ENCODE data around the gene MTURN.

Gene MTURN

GRCh38 chr7:30181211-30181610 is 46.4 kb downstream of the MTURN start:
- Histone ChIP-seq H2BK12ac (ENCODE audit: low read length in 2 of 2) (no peak overlapping the region), H3K4me3 (ENCODE audit: insufficient read depth in 1 of 2, low read depth in 1 of 2, low read length in 2 of 2) (no peak overlapping the region), H3K9ac (ENCODE audit: low read length) (no peak overlapping the region), H3K36me3 (ENCODE audit: control insufficient read depth in 1 of 2, insufficient read depth in 2 of 2, low read depth in 1 of 2, low read length in 2 of 2) (no peaks in the 10 kb centered on the region), H4K91ac (ENCODE audit: low read length) (no peak overlapping the region), H2BK120ac (ENCODE audit: low read depth, low read length) (no peak overlapping the region), H3K79me1 (replicated peaks; ENCODE audit: low read length, poor library complexity, severe bottlenecking) (no peaks in the 10 kb centered on the region), H3K9me3 (ENCODE audit: control insufficient read depth, low read length) (peaks cover under 1% of the 10 kb centered on the region), H3K4me2 (ENCODE audit: low read length, poor library complexity, severe bottlenecking) (no peak overlapping the region), H3K14ac (ENCODE audit: low read length in 2 of 2) (no peak overlapping the region), H2BK15ac (ENCODE audit: low read depth, poor library complexity, severe bottlenecking) (no peak overlapping the region), H3K18ac (ENCODE audit: low read depth in 1 of 2, low read length in 2 of 2) (no peak overlapping the region), H4K8ac (ENCODE audit: low read length) (no peak overlapping the region), H3K27ac (ENCODE audit: low read length, poor library complexity, severe bottlenecking) (no peak overlapping the region), H3K4ac (ENCODE audit: low read depth in 1 of 2, low read length in 2 of 2) (no peak overlapping the region), H3K27me3 (ENCODE audit: control insufficient read depth in 1 of 2, insufficient read depth in 1 of 2, low read length in 2 of 2) (no peaks in the 10 kb centered on the region), H2AK5ac (ENCODE audit: low read length, severe bottlenecking) (no peak overlapping the region), H3K23ac (ENCODE audit: low read length in 2 of 2) (no peak overlapping the region), H3K4me1 (ENCODE audit: control insufficient read depth, insufficient read depth, low read depth, low read length) (no peaks in the 10 kb centered on the region), H2AFZ (ENCODE audit: low read depth, low read length) (no peak overlapping the region), H2BK5ac (ENCODE audit: low read depth, low read length, poor library complexity, severe bottlenecking) (no peak overlapping the region)
- 82% methylated on average over 6 of the region's 6 CpGs for WGBS
- DNase-seq = no peak

- Histone ChIP-seq H3K4me2 (ENCODE audit: low read length, poor library complexity, severe bottlenecking) (no peak overlapping the region), H3K9ac (ENCODE audit: low read length) (no peak overlapping the region), H3K14ac (ENCODE audit: low read length in 2 of 2) (no peak overlapping the region), H2BK120ac (ENCODE audit: low read depth, low read length) (no peak overlapping the region), H2BK12ac (ENCODE audit: low read length in 2 of 2) (no peak overlapping the region), H3K18ac (ENCODE audit: low read depth in 1 of 2, low read length in 2 of 2) (no peak overlapping the region), H2BK15ac (ENCODE audit: low read depth, poor library complexity, severe bottlenecking) (no peak overlapping the region), H3K9me3 (ENCODE audit: control insufficient read depth, low read length) (peaks cover 3% of the 10 kb centered on the region), H4K91ac (ENCODE audit: low read length) (no peak overlapping the region), H2AK5ac (ENCODE audit: low read length, severe bottlenecking) (no peak overlapping the region), H4K8ac (ENCODE audit: low read length) (no peak overlapping the region), H2AFZ (ENCODE audit: low read depth, low read length) (peak overlapping the region; percentile 15), H3K79me1 (replicated peaks; ENCODE audit: low read length, poor library complexity, severe bottlenecking) (no peaks in the 10 kb centered on the region), H3K23ac (ENCODE audit: low read length in 2 of 2) (no peak overlapping the region), H3K4ac (ENCODE audit: low read depth in 1 of 2, low read length in 2 of 2) (no peak overlapping the region), H2BK5ac (ENCODE audit: low read depth, low read length, poor library complexity, severe bottlenecking) (no peak overlapping the region), H3K27ac (ENCODE audit: low read length, poor library complexity, severe bottlenecking) (no peak overlapping the region), H3K4me1 (ENCODE audit: control insufficient read depth, insufficient read depth, low read depth, low read length) (no peaks in the 10 kb centered on the region), H3K27me3 (ENCODE audit: control insufficient read depth in 1 of 2, insufficient read depth in 1 of 2, low read length in 2 of 2) (no peaks in the 10 kb centered on the region), H3K36me3 (ENCODE audit: control insufficient read depth in 1 of 2, insufficient read depth in 2 of 2, low read depth in 1 of 2, low read length in 2 of 2) (no peaks in the 10 kb centered on the region), H3K4me3 (ENCODE audit: insufficient read depth in 1 of 2, low read depth in 1 of 2, low read length in 2 of 2) (no peak overlapping the region)
- 80% methylated on average over 4 of the region's 7 CpGs for WGBS
- DNase-seq = no peak
Measured at GRCh38 chr7:30181736-30182522, 47.1 kb downstream of the MTURN start.

GRCh38 chr7:30182814-30183213 is 48.0 kb downstream of the MTURN start:
- Histone ChIP-seq H2AFZ (ENCODE audit: low read depth, low read length) (no peak overlapping the region), H3K27ac (ENCODE audit: low read length, poor library complexity, severe bottlenecking) (no peak overlapping the region), H3K9me3 (ENCODE audit: control insufficient read depth, low read length) (peaks cover 3% of the 10 kb centered on the region), H3K27me3 (ENCODE audit: control insufficient read depth in 1 of 2, insufficient read depth in 1 of 2, low read length in 2 of 2) (no peaks in the 10 kb centered on the region), H3K14ac (ENCODE audit: low read length in 2 of 2) (no peak overlapping the region), H2BK5ac (ENCODE audit: low read depth, low read length, poor library complexity, severe bottlenecking) (no peak overlapping the region), H3K9ac (ENCODE audit: low read length) (no peak overlapping the region), H4K8ac (ENCODE audit: low read length) (no peak overlapping the region), H2AK5ac (ENCODE audit: low read length, severe bottlenecking) (no peak overlapping the region), H3K4me1 (ENCODE audit: control insufficient read depth, insufficient read depth, low read depth, low read length) (no peaks in the 10 kb centered on the region), H2BK15ac (ENCODE audit: low read depth, poor library complexity, severe bottlenecking) (no peak overlapping the region), H3K36me3 (ENCODE audit: control insufficient read depth in 1 of 2, insufficient read depth in 2 of 2, low read depth in 1 of 2, low read length in 2 of 2) (no peaks in the 10 kb centered on the region), H3K79me1 (replicated peaks; ENCODE audit: low read length, poor library complexity, severe bottlenecking) (no peaks in the 10 kb centered on the region), H3K23ac (ENCODE audit: low read length in 2 of 2) (no peak overlapping the region), H2BK120ac (ENCODE audit: low read depth, low read length) (no peak overlapping the region), H3K18ac (ENCODE audit: low read depth in 1 of 2, low read length in 2 of 2) (no peak overlapping the region), H3K4me2 (ENCODE audit: low read length, poor library complexity, severe bottlenecking) (no peak overlapping the region), H4K91ac (ENCODE audit: low read length) (no peak overlapping the region), H3K4ac (ENCODE audit: low read depth in 1 of 2, low read length in 2 of 2) (no peak overlapping the region), H3K4me3 (ENCODE audit: insufficient read depth in 1 of 2, low read depth in 1 of 2, low read length in 2 of 2) (no peak overlapping the region), H2BK12ac (ENCODE audit: low read length in 2 of 2) (no peak overlapping the region)
- 80% methylated on average over 1 of the region's 2 CpGs for WGBS
- no peak for DNase-seq

- H2BK5ac ChIP-seq (ENCODE audit: low read depth, low read length, poor library complexity, severe bottlenecking) = no peak overlapping the region
- H3K4ac ChIP-seq (ENCODE audit: low read depth in 1 of 2, low read length in 2 of 2) = no peak overlapping the region
- H3K14ac ChIP-seq (ENCODE audit: low read length in 2 of 2) = no peak overlapping the region
- DNase-seq = no peak
- no peak overlapping the region for H3K4me3 ChIP-seq (ENCODE audit: insufficient read depth in 1 of 2, low read depth in 1 of 2, low read length in 2 of 2)
- no peak overlapping the region for H4K8ac ChIP-seq (ENCODE audit: low read length)
- H3K9ac ChIP-seq (ENCODE audit: low read length) = no peak overlapping the region
- no peaks in the 10 kb centered on the region for H3K4me1 ChIP-seq (ENCODE audit: control insufficient read depth, insufficient read depth, low read depth, low read length)
- WGBS = 93% methylated on average over 2 of the region's 4 CpGs
- no peak overlapping the region for H3K23ac ChIP-seq (ENCODE audit: low read length in 2 of 2)
- no peak overlapping the region for H3K4me2 ChIP-seq (ENCODE audit: low read length, poor library complexity, severe bottlenecking)
- no peak overlapping the region for H2BK120ac ChIP-seq (ENCODE audit: low read depth, low read length)
- no peaks in the 10 kb centered on the region for H3K27me3 ChIP-seq (ENCODE audit: control insufficient read depth in 1 of 2, insufficient read depth in 1 of 2, low read length in 2 of 2)
- H3K27ac ChIP-seq (ENCODE audit: low read length, poor library complexity, severe bottlenecking) = no peak overlapping the region
- H3K9me3 ChIP-seq (ENCODE audit: control insufficient read depth, low read length) = peaks cover 3% of the 10 kb centered on the region
- H2AK5ac ChIP-seq (ENCODE audit: low read length, severe bottlenecking) = no peak overlapping the region
- no peak overlapping the region for H4K91ac ChIP-seq (ENCODE audit: low read length)
- no peaks in the 10 kb centered on the region for H3K79me1 ChIP-seq (replicated peaks; ENCODE audit: low read length, poor library complexity, severe bottlenecking)
- no peak overlapping the region for H2BK15ac ChIP-seq (ENCODE audit: low read depth, poor library complexity, severe bottlenecking)
- no peaks in the 10 kb centered on the region for H3K36me3 ChIP-seq (ENCODE audit: control insufficient read depth in 1 of 2, insufficient read depth in 2 of 2, low read depth in 1 of 2, low read length in 2 of 2)
- no peak overlapping the region for H2AFZ ChIP-seq (ENCODE audit: low read depth, low read length)
- no peak overlapping the region for H3K18ac ChIP-seq (ENCODE audit: low read depth in 1 of 2, low read length in 2 of 2)
- no peak overlapping the region for H2BK12ac ChIP-seq (ENCODE audit: low read length in 2 of 2)
Measured at GRCh38 chr7:30183749-30184369, 49.1 kb downstream of the MTURN start.

Measured in mesenchymal stem cell (in vitro differentiated cells and primary cell).